Nephron progenitor cell (in vitro differentiated cells): ENCODE data around the gene KCND2.

Experiments used
- DNase-seq: peaks from one replicate; pipeline ENCODE4 v3.0.0; 2021
- H3K27ac Mint-ChIP-seq: 2 replicates; pipeline ENCODE4 v1.8.0; 2021; ENCODE audit warnings: mild to moderate bottlenecking, moderate library complexity, mixed read lengths
- H3K27me3 Mint-ChIP-seq: 2 replicates; pipeline ENCODE4 v1.8.0; 2021; ENCODE audit warnings: mild to moderate bottlenecking, low read depth, mixed read lengths; ENCODE audit not compliant: poor library complexity
- H3K36me3 Mint-ChIP-seq: 2 replicates; pipeline ENCODE4 v1.8.0; 2021; ENCODE audit warnings: low read depth, mixed read lengths
- H3K4me1 Mint-ChIP-seq: 2 replicates; pipeline ENCODE4 v1.8.0; 2021; ENCODE audit warnings: mixed read lengths
- H3K4me3 Mint-ChIP-seq: 2 replicates; pipeline ENCODE4 v1.8.0; 2021; ENCODE audit warnings: mild to moderate bottlenecking, moderate library complexity, mixed read lengths
- H3K9me3 Mint-ChIP-seq: 2 replicates; pipeline ENCODE4 v1.8.0; 2021; ENCODE audit warnings: mild to moderate bottlenecking, moderate library complexity, mixed read lengths
- CTCF ChIP-seq: fragments of 200-600 bp; sonication (generic); IDR thresholded peaks from 2 replicates; pipeline ENCODE4 v1.5.0; 2021; ENCODE audit warnings: antibody characterized with exemption

KCND2 gene

GRCh38 chr7:120716307-120716706, 443.3 kb downstream of the KCND2 start:
- DNase-seq: no peak
- Mint-ChIP-seq H3K4me1 (peaks cover 8% of the 10 kb centered on the region), H3K27me3 (no peaks in the 10 kb centered on the region), H3K36me3 (no peaks in the 10 kb centered on the region), H3K27ac (no peak overlapping the region), H3K4me3 (no peak overlapping the region), H3K9me3 (no peaks in the 10 kb centered on the region)
- TF ChIP-seq CTCF: no peak

GRCh38 chr7:120717166-120717565, 444.2 kb downstream of the KCND2 start:
- Mint-ChIP-seq H3K9me3 (no peaks in the 10 kb centered on the region), H3K4me3 (no peak overlapping the region), H3K27ac (peak overlapping the region; percentile 3), H3K4me1 (peaks cover 8% of the 10 kb centered on the region), H3K36me3 (no peaks in the 10 kb centered on the region), H3K27me3 (no peaks in the 10 kb centered on the region)
- DNase-seq: no peak
- TF ChIP-seq CTCF: no peak

- no peaks in the 10 kb centered on the region for H3K9me3 Mint-ChIP-seq
- H3K27ac Mint-ChIP-seq: no peak overlapping the region
- H3K4me3 Mint-ChIP-seq: no peak overlapping the region
- H3K27me3 Mint-ChIP-seq: no peaks in the 10 kb centered on the region
- H3K36me3 Mint-ChIP-seq: no peaks in the 10 kb centered on the region
- no peak for TF ChIP-seq CTCF
- H3K4me1 Mint-ChIP-seq: peaks cover 8% of the 10 kb centered on the region
- no peak for DNase-seq
Measured at GRCh38 chr7:120718361-120718760, 445.4 kb downstream of the KCND2 start.

GRCh38 chr7:120720317-120720716, 447.3 kb downstream of the KCND2 start:
- H3K27me3 Mint-ChIP-seq: no peaks in the 10 kb centered on the region
- no peaks in the 10 kb centered on the region for H3K36me3 Mint-ChIP-seq
- no peak overlapping the region for H3K4me3 Mint-ChIP-seq
- TF ChIP-seq CTCF: no peak
- no peak overlapping the region for H3K27ac Mint-ChIP-seq
- no peaks in the 10 kb centered on the region for H3K9me3 Mint-ChIP-seq
- no peak for DNase-seq
- peaks cover 19% of the 10 kb centered on the region for H3K4me1 Mint-ChIP-seq

GRCh38 chr7:120723465-120724385, 450.8 kb downstream of the KCND2 start:
- no peak for TF ChIP-seq CTCF
- Mint-ChIP-seq H3K4me3 (no peak overlapping the region), H3K4me1 (peaks cover 15% of the 10 kb centered on the region)

GRCh38 chr7:120724448-120724847, 451.5 kb downstream of the KCND2 start:
- Mint-ChIP-seq H3K4me1 (peaks cover 11% of the 10 kb centered on the region), H3K4me3 (no peak overlapping the region), H3K36me3 (no peaks in the 10 kb centered on the region), H3K9me3 (no peaks in the 10 kb centered on the region), H3K27ac (peak overlapping the region; percentile 15), H3K27me3 (no peaks in the 10 kb centered on the region)
- no peak for DNase-seq
- no peak for TF ChIP-seq CTCF

More at GRCh38 chr7:120723465-120724385, 450.8 kb downstream of the KCND2 start:
- no peak overlapping the region for H3K27ac Mint-ChIP-seq
- no peaks in the 10 kb centered on the region for H3K27me3 Mint-ChIP-seq
- no peaks in the 10 kb centered on the region for H3K36me3 Mint-ChIP-seq
- DNase-seq: no peak
- no peaks in the 10 kb centered on the region for H3K9me3 Mint-ChIP-seq
